GM21515 (cell line): ENCODE results near the gene MTG2.

Source experiments
- ATAC-seq: cut with Tn5 transposase; IDR thresholded peaks from one replicate; pipeline ENCODE4 v1.9.1; 2021; ENCODE audit not compliant: unreplicated experiment

MTG2 gene

DNA sequence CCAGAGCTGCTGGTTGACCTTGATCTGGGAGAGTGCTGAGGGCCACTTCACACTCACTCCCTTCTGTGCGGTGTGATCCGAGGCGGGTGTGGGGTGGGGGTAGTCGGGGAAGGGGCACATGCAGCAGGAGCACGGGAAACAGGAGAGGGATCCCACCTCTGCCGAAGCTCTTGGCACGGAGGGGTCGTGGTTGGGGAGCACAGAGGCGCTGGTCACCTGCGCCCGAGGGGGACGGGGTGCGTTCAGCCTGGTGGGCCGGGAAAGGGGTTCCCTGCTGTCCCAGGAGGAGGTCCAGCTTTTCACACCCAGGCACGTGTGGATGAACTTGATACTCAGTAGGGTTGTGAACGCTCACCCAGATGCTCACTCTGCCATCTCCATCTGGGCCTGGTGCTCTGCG is 22.0 kb upstream of the MTG2 start:
- no peak for ATAC-seq

DNA sequence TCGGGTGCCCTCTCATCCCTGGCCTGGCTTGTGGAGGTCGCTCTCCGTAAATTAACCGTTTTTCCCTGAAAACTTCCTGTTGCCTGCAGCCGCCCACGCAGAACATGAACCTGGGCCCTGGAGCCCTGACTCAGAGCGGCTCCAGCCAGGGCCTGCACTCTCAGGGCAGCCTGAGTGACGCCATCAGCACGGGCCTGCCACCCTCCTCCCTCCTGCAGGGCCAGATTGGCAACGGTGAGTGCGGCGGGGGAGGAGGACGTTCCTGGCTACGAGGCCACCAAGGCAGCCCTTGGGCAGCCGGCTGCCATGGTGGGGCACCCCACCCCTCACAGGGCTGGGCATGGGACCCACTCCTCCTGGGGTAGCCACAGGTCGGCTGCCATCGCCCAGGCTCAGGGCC is 21.5 kb upstream of the MTG2 start:
- ATAC-seq: no peak

DNA sequence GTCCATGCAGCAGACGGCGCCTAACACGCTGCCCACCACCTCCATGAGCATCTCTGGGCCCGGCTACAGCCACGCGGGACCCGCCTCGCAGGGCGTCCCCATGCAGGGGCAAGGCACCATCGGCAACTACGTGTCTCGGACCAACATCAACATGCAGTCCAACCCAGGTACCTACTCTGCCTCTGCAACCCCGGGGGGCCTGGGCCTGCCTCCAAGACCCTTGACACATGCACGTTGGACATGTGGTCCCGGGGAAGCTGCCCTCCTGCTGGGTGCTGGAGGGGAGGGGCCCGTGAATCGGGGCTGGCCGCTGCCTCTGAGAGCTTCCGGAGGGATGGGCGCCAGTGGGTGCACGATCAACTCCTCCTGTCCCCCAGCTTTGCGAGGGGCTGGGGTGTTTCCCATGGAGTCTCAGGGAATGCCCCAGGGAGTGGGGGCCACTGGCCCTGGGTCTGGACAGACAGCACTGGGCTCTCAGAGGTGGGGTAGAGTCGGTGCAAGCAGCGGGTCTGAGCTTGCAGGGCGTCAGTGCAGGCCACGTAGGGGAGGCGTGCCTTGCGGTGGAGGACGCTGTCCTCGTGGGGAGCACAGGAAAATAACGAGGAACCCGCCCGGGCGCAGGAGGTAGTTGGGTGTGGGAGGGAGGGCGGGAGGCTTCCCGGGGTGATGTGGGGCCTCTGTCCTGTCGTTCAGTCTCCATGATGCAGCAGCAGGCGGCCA is 19.9 kb upstream of the MTG2 start:
- ATAC-seq: no peak

GRCh38 chr20:62163485-62163865 is 19.4 kb upstream of the MTG2 start:
- ATAC-seq: no peak

DNA sequence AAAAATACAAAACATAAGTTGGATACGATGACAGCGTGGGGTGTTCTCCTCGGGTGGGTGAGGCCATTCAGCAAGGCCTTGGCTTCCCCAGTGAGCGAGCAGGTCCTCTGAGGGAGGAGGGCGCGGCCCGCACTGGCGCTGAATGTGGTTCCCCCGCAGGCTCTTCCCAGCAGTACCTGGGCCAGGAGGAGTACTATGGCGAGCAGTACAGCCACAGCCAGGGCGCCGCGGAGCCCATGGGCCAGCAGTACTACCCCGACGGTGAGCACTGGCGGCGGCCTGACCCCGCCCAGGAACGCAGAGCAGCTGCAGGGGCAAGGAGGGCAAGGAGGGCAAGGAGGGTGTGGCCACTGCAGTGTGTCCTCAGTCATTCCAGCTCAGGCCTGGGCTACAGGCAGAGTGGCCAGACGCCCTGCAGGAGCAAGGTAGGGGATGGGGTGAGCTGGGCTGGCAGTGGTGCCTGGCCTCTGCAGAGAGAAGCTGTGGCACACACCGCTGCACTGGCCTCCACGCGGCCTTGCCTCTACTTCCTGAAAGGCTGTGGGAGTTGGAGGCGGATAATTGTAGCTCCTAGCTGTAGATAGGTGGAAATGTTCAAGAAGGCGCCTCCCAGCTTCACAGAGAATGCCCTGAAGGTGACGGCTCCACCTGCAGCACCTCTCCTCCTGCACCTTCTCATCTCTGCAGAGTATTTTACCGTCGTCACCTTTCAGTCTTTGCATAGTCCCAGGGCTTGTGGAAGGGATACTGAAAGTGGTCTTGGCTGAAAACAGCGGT is 18.7 kb upstream of the MTG2 start:
- ATAC-seq: no peak

GRCh38 chr20:62164879-62165761 is 17.7 kb upstream of the MTG2 start:
- ATAC-seq: no peak

GRCh38 chr20:62165762-62166399 is 16.9 kb upstream of the MTG2 start:
- ATAC-seq: no peak

- no peak for ATAC-seq
Observed at GRCh38 chr20:62167474-62167873, 15.4 kb upstream of the MTG2 start.

DNA sequence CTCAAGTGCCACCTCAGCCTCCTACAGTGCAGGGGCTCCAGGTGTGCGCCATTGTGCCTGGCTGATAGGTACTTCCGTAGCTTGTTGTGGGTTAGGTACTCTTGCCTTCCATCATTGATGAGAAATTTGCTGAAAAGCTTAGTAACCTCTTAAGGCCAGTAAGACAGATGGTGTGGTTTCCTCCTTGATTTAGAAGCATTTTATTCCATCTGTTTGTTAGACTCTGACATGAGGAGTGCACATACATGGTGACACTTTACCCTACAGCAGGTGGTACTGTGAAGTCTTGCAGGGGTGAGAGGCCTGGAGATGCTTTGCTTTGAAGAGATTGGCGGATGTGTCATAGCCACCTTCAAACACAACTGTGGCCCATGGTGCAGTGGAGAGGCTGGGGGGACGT is 14.8 kb upstream of the MTG2 start:
- no peak for ATAC-seq

DNA sequence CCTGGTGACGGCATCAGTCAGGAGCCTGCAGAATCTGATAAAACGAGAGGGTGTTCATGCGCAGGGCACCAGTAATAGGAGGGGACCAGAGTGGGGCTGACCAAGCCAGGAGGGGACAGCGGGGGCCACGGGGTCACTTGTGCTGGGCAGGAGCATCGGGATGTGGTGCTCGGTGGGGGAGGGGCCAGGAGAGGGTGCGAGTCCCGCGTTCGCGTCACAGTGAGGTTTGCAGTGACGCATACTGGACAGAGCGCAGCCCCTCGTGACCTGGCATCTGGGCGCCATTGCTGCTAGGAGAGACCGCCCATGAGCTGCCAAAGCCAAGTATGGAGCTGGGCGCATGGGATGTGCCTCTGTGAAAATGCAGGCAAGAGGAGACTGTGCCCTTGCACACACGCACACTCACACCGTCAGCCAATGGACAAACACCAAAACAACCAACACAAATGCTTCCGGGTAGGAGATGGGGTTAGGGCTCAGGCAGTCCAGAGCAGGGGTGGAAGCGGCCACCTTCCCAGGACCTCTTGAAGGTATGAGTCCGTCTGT is 13.9 kb upstream of the MTG2 start:
- no peak for ATAC-seq

GRCh38 chr20:62170536-62170935 is 12.3 kb upstream of the MTG2 start:
- ATAC-seq: no peak

- no peak for ATAC-seq
Observed at GRCh38 chr20:62171245-62171644, 11.6 kb upstream of the MTG2 start.

GRCh38 chr20:62172666-62173065 is 10.2 kb upstream of the MTG2 start:
- no peak for ATAC-seq

- ATAC-seq: no peak
Observed at GRCh38 chr20:62174021-62174804, 8.6 kb upstream of the MTG2 start.

- ATAC-seq: no peak
Observed at GRCh38 chr20:62174870-62175624, 7.8 kb upstream of the MTG2 start.

DNA sequence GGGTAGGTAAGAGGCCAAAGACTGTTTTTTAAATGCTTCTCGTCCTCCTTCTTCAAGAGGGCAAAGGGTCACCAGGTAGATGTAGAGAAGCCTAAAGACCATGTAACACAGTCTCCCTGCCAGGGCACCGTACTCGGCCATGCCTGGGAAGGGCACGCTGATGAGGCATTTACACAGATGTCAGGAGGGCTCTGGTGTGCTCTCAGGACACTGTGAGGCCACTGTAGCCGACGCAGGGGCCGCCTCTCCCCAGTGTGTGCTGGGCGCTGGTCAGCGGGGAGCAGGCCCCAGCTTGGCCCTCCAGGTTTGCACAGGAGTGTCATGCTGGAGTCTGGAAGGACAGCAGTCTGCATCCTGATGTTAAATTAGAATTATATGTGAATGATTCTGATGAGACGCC is 7.1 kb upstream of the MTG2 start:
- no peak for ATAC-seq

DNA sequence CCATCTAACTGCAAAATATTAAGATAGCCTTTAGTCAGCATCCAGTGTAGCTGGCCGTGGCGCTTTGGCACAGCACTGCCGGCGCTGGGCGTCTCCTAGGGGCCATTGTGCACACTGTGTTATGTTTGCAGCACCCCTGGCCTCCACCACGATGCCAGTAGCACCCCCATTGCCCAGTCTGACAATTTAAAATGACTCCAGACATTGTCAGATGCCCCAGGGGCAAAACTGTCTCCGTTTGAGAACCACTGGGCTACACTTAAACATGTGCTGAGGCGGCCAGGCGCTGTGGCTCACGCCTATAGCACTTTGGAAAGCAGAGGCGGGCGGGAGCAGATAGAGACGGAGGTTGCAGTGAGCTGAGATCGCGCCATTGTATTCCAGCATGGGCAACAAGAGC is 6.0 kb upstream of the MTG2 start:
- ATAC-seq: no peak

DNA sequence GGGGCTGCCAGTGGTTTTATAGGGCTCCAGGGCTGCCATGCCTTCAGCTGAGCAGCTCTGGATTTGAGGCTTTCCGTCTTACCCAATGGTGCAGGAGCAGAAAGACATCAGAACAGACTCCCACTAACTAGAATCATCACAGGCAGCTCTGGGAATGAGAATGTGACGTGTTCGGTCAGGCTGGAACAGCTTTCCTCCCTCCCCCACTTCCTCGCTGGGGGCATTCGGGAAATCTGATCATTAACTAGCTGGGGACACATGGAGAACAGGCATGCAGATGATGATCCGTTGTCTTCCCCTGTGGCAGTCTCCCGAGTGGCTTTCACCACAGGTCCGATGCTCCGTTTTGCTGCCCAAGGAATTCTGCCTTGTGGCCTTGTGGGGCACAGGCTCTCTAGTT is 5.5 kb upstream of the MTG2 start:
- ATAC-seq: no peak
